K562 (cell line): ENCODE data around the gene LCE7A. TPM values are rescaled to one million over a fixed set of nuclear protein-coding genes. Genes with fewer than 3 reads are reported as not detected.

Source experiments
- ATAC-seq: fragments of 200-7000 bp; cut with Tn5 transposase; 3 replicates; pipeline ENCODE4 v1.9.1; 2020; ENCODE audit warnings: moderate library complexity
- BruUV-seq: library from RNA; stranded (reverse); fragments of 400-500 nt; replicated peaks from 2 replicates; lab custom pipeline; 2021; lab: Mats Ljungman, UMichigan
- CTCF ChIA-PET: fragments of 300-600 bp; formaldehyde crosslinking; extraction: SDS; loops from one replicate; lab custom pipeline; 2021; ENCODE audit warnings: low intra/inter-chr PET ratio; lab: Yijun Ruan, JAX
- POLR2A ChIA-PET: fragments of 300-600, 350-650 bp; sonication (Branson Sonifier 250); formaldehyde crosslinking; extraction: SDS; loops from one replicate; lab custom pipeline; 2021; ENCODE audit warnings: antibody characterized with exemption, inconsistent platforms; lab: Yijun Ruan, JAX
- DNase-seq, 4 experiments: peaks; one replicate each; pipeline versions ENCODE4 v3.0.0 to v3.0.0-alpha.2; 2011 to 2018; ENCODE audit warnings: low spot score in 3 of 4, mixed read lengths in 3 of 4; ENCODE audit errors: extremely low read depth in 1 of 4
- FAIRE-seq: peaks from 2 replicates; lab custom pipeline; 2011; peaks lifted over from hg19 to GRCh38; lab: Jason Lieb, UNC
- H2AFZ ChIP-seq: 2 replicates; pipeline ENCODE4 v1.6.0; 2011; ENCODE audit warnings: low read depth, low read length, control low read depth, inconsistent platforms
- H3K27ac ChIP-seq: fragments of 200-600 bp; 3 replicates; pipeline ENCODE4 v1.8.0; 2011; ENCODE audit warnings: low read depth, mild to moderate bottlenecking, control low read depth, inconsistent platforms, low read length, moderate library complexity, mixed read lengths; ENCODE audit errors: extremely low read depth
- H3K27me3 ChIP-seq, 2 experiments: fragments of 300-600 bp in 1 of 2; 2 replicates in 1 of 2; 3 replicates in 1 of 2; pipeline versions ENCODE4 v1.6.0 to v1.8.0; 2011; ENCODE audit warnings: inconsistent platforms in 2 of 2, low read length in 2 of 2, mild to moderate bottlenecking in 1 of 2, mixed read lengths in 1 of 2, moderate library complexity in 1 of 2; ENCODE audit not compliant: control insufficient read depth in 2 of 2, insufficient read depth in 2 of 2
- H3K36me3 ChIP-seq: fragments of 300-600 bp; 3 replicates; pipeline ENCODE4 v1.8.0; 2011; ENCODE audit warnings: mild to moderate bottlenecking, low read length, inconsistent platforms; ENCODE audit not compliant: control insufficient read depth, insufficient read depth
- H3K4me1 ChIP-seq, 2 experiments: fragments of 200-600 bp in 1 of 2; replicated peaks in 1 of 2; 2 replicates in 1 of 2; 3 replicates in 1 of 2; pipeline versions ENCODE4 v1.5.1 to v1.8.0; 2011; ENCODE audit warnings: inconsistent platforms in 2 of 2, low read length in 2 of 2, mild to moderate bottlenecking in 1 of 2, mixed read lengths in 1 of 2, moderate library complexity in 1 of 2; ENCODE audit not compliant: control insufficient read depth in 2 of 2, insufficient read depth in 2 of 2
- H3K4me2 ChIP-seq: 2 replicates; pipeline ENCODE4 v1.6.1; 2011; ENCODE audit warnings: low read length, control low read depth, inconsistent platforms, mixed read lengths; ENCODE audit not compliant: insufficient read depth
- H3K4me3 ChIP-seq: fragments of 200-600 bp; sonication (generic), shearing (Covaris generic); 2 replicates; pipeline ENCODE4 v1.5.1; 2016; ENCODE audit warnings: control low read depth, inconsistent platforms
- H3K79me2 ChIP-seq: fragments of 200-600 bp; 3 replicates; pipeline ENCODE4 v1.8.0; 2011; ENCODE audit warnings: low read length, inconsistent platforms; ENCODE audit not compliant: control insufficient read depth, insufficient read depth
- H3K9ac ChIP-seq, 2 experiments: 2 replicates each; pipeline versions ENCODE4 v1.6.0 to v1.6.1; 2011; ENCODE audit warnings: low read depth in 2 of 2, low read length in 2 of 2, control low read depth in 1 of 2, inconsistent platforms in 1 of 2, mild to moderate bottlenecking in 1 of 2, mixed read lengths in 1 of 2; ENCODE audit not compliant: insufficient read depth in 1 of 2
- H3K9me1 ChIP-seq: one replicate; pipeline ENCODE4 v1.6.0; 2011; ENCODE audit warnings: inconsistent platforms, mild to moderate bottlenecking, low read length, moderate library complexity; ENCODE audit not compliant: control insufficient read depth, insufficient read depth
- H3K9me3 ChIP-seq: replicated peaks from 2 replicates; pipeline ENCODE4 v1.5.1; 2011; ENCODE audit warnings: low read depth, low read length, inconsistent platforms; ENCODE audit not compliant: control insufficient read depth, insufficient read depth
- H4K20me1 ChIP-seq: replicated peaks from 2 replicates; pipeline ENCODE4 v1.6.1; 2011; ENCODE audit warnings: low read length, inconsistent platforms, mixed read lengths; ENCODE audit not compliant: control insufficient read depth, insufficient read depth
- BRCA1 ChIP-seq, 2 experiments: fragments of 450-650 bp in 1 of 2; sonication (generic) in 1 of 2; formaldehyde crosslinking in 1 of 2; IDR thresholded peaks; 2 replicates each; pipeline versions ENCODE4 v1.5.0 to v1.6.1; 2017 to 2020; ENCODE audit warnings: mild to moderate bottlenecking in 1 of 2, missing genetic modification reagents in 1 of 2
- BRD4 ChIP-seq: fragments of 200-600 bp; sonication (generic); IDR thresholded peaks from 2 replicates; pipeline ENCODE4 v1.6.1; 2017; ENCODE audit warnings: inconsistent platforms
- KLF1 ChIP-seq: fragments of 450-650 bp; IDR thresholded peaks from 2 replicates; pipeline ENCODE4 v1.6.1; 2016; ENCODE audit warnings: missing genetic modification characterization, missing compliant biosample characterization
- NCOA1 ChIP-seq: fragments of 450-650 bp; IDR thresholded peaks from 2 replicates; pipeline ENCODE4 v1.6.1; 2016; ENCODE audit warnings: low read depth
- PRMT5 ChIP-seq: sonication (generic); formaldehyde crosslinking; IDR thresholded peaks from 2 replicates; pipeline ENCODE4 v1.5.0; 2020; ENCODE audit warnings: missing genetic modification reagents
- TAF15 ChIP-seq: fragments of 200-400 bp; formaldehyde crosslinking; IDR thresholded peaks from 2 replicates; pipeline ENCODE4 v1.6.1; 2017; ENCODE audit warnings: mild to moderate bottlenecking, low read depth, low read length, moderate library complexity
- ZBTB8A ChIP-seq: fragments of 450-650 bp; IDR thresholded peaks from 2 replicates; pipeline ENCODE4 v1.6.1; 2018; ENCODE audit warnings: mild to moderate bottlenecking, moderate library complexity; ENCODE audit not compliant: partially characterized antibody
- ZNF165 ChIP-seq: fragments of 250-450 bp; sonication (Bioruptor Pico); IDR thresholded peaks from 2 replicates; pipeline ENCODE4 v1.4.0; 2020; ENCODE audit warnings: borderline replicate concordance
- ZNF354B ChIP-seq: fragments of 250-450 bp; sonication (Bioruptor Pico); IDR thresholded peaks from 2 replicates; pipeline ENCODE4 v1.4.0; 2020
- WGBS: fragments of 100-300 bp; shearing (Covaris generic); methylation state at CpG from one replicate; pipeline ENCODE4 v1.1.6; 2016; ENCODE audit warnings: low coverage, mixed read lengths; ENCODE audit not compliant: insufficient coverage; ENCODE audit errors: missing lambda C conversion rate; 5-methylcytosine and 5-hydroxymethylcytosine counted together
- in situ Hi-C: fragments of 300-500 bp; cut with MboI; formaldehyde crosslinking; loops from 4 replicates; pipeline ENCODE4 v1.15.0; 2018; ENCODE audit warnings: inconsistent platforms, mixed read lengths
- intact Hi-C: fragments of 100-400 bp; cut with micrococcal nuclease; formaldehyde crosslinking; loops from 2 replicates; pipeline ENCODE4 v1.14.2; 2022
- polyA plus RNA-seq, 8 experiments: library from polyadenylated mRNA; depleted of rRNA in 4 of 8; stranded (reverse) in 5 of 8; unstranded in 3 of 8; fragments of >200 nt; fragmentation: Nextera tagmentation in 2 of 8; fragmentation: Illumina TruSeq in 1 of 8; extraction: Ambion mirVana in 2 of 8; extraction: Trizol in 1 of 8; gene quantifications; 2 replicates each; pipeline versions ENCODE4 v1.2.1 to v1.2.3, GENCODE V29; 2011 to 2014; ENCODE audit warnings: inconsistent platforms in 1 of 8, missing spikeins in 1 of 8
- total RNA-seq, 7 experiments: library from RNA; depleted of rRNA in 6 of 7; stranded (reverse); fragments of >200 nt in 6 of 7; fragmentation: Illumina TruSeq in 2 of 7; extraction: Trizol in 2 of 7; gene quantifications; 2 replicates each; pipeline versions ENCODE4 v1.2.1 to v1.2.3, GENCODE V29; 2011 to 2021; ENCODE audit warnings: low replicate concordance in 1 of 7
- TF ChIP-seq, protein P1 (sequence below): fragments of 200-400 bp; formaldehyde crosslinking; IDR thresholded peaks from 2 replicates; pipeline ENCODE4 v1.6.1; 2017; ENCODE audit warnings: mild to moderate bottlenecking, low read depth, low read length, moderate library complexity

The LCE7A gene
- total and polyA plus RNA-seq, 9 of the 15 experiments (the other 6 are each of a cell fraction or from before 2014, with no cell fraction given) = not detected

- CTCF ChIA-PET = no interaction called here
- no peaks in the 10 kb centered on the region for H3K79me2 ChIP-seq
- no TSS peak for BruUV-seq
- in situ Hi-C loops = no loop called here
- ATAC-seq (no peak), DNase-seq (no peak)
- no peaks in the 10 kb centered on the region for H3K9me3 ChIP-seq
- WGBS = 0% methylated on average over 2 of the region's 2 CpGs
- no peak for TF ChIP-seq PRMT5
- TF ChIP-seq ZNF165 (CRISPR knock-in tag) = no peak
- no peak for TF ChIP-seq ZNF354B
- TF ChIP-seq, all 486 proteins: peak for 0
- no peaks in the 10 kb centered on the region for H3K36me3 ChIP-seq
- no peaks in the 10 kb centered on the region for H3K4me1 ChIP-seq
- no peak overlapping the region for H3K9ac ChIP-seq
- no peaks in the 10 kb centered on the region for H3K27me3 ChIP-seq
- H3K27ac ChIP-seq = no peak overlapping the region
- H3K4me3 ChIP-seq = no peak overlapping the region
- no peaks in the 10 kb centered on the region for H4K20me1 ChIP-seq
- H2AFZ ChIP-seq = no peak overlapping the region
- intact Hi-C loops = no loop called here
- POLR2A ChIA-PET = interaction anchor here (0.9 to 1.5 kb wide), 2 partner anchors 9 to 11 kb away, joined by 3 to 4 read pairs; no protein-coding TSS in a partner anchor
- H3K9me1 ChIP-seq = no peaks in the 10 kb centered on the region
- FAIRE-seq = no peak
- no peak overlapping the region for H3K4me2 ChIP-seq
Observed at GRCh38 chr1:152855661-152856060, 4.1 kb upstream of the LCE7A start.

GRCh38 chr1:152858062-152858461 is 1.7 kb upstream of the LCE7A start:
- DNase-seq = no peak
- no peak for TF ChIP-seq BRD4
- TF ChIP-seq, protein P1, sequence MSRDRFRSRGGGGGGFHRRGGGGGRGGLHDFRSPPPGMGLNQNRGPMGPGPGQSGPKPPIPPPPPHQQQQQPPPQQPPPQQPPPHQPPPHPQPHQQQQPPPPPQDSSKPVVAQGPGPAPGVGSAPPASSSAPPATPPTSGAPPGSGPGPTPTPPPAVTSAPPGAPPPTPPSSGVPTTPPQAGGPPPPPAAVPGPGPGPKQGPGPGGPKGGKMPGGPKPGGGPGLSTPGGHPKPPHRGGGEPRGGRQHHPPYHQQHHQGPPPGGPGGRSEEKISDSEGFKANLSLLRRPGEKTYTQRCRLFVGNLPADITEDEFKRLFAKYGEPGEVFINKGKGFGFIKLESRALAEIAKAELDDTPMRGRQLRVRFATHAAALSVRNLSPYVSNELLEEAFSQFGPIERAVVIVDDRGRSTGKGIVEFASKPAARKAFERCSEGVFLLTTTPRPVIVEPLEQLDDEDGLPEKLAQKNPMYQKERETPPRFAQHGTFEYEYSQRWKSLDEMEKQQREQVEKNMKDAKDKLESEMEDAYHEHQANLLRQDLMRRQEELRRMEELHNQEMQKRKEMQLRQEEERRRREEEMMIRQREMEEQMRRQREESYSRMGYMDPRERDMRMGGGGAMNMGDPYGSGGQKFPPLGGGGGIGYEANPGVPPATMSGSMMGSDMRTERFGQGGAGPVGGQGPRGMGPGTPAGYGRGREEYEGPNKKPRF = no peak
- TF ChIP-seq TAF15 = no peak
- no peak for TF ChIP-seq ZBTB8A
- no peak for TF ChIP-seq NCOA1
- TF ChIP-seq KLF1 (tag) = no peak
- no peak for TF ChIP-seq BRCA1 (IDR thresholded peaks at IDR 0.05)
- no peak for TF ChIP-seq BRCA1 (CRISPR knock-in tag; IDR thresholded peaks at IDR 0.05)
- TF ChIP-seq, all 486 proteins: peak for 0
- no peak for ATAC-seq
- Histone ChIP-seq H3K9me3 (no peaks in the 10 kb centered on the region), H3K4me2 (no peak overlapping the region), H3K4me1 (no peaks in the 10 kb centered on the region), H3K36me3 (no peaks in the 10 kb centered on the region), H3K4me3 (no peak overlapping the region), H3K27me3 (no peaks in the 10 kb centered on the region), H3K9ac (no peak overlapping the region), H3K79me2 (no peaks in the 10 kb centered on the region), H2AFZ (no peak overlapping the region), H3K27ac (no peak overlapping the region), H4K20me1 (no peaks in the 10 kb centered on the region), H3K9me1 (no peaks in the 10 kb centered on the region)
- ChIA-PET CTCF (no interaction called here), POLR2A (no interaction called here)
- BruUV-seq = no TSS peak
- WGBS = 0% methylated on average over 1 of the region's 1 CpG
- in situ Hi-C loops = no loop called here
- FAIRE-seq = no peak
- intact Hi-C loops = no loop called here
